ENCODE data around the gene PCDHA12.

DNA sequence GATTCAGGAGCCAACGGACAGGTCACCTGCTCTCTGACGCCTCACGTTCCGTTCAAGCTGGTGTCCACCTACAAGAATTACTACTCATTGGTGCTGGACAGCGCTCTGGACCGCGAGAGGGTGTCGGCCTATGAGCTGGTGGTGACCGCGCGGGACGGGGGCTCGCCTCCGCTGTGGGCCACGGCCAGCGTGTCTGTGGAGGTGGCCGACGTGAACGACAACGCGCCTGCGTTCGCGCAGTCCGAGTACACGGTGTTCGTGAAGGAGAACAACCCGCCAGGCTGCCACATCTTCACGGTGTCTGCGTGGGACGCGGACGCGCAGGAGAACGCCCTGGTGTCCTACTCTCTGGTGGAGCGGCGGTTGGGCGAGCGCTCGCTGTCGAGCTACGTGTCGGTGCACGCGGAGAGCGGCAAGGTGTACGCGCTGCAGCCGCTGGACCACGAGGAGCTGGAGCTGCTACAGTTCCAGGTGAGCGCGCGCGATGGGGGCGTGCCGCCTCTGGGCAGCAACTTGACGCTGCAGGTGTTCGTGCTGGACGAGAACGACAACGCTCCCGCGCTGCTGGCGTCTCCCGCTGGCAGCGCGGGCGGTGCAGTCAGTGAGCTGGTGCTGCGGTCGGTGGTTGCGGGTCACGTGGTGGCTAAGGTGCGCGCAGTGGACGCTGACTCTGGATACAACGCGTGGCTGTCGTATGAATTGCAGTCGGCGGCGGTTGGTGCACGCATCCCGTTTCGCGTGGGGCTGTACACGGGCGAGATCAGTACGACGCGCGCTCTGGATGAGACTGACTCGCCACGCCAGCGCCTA lies 17.7 kb upstream of the PCDHA12 start:
- TF ChIP-seq POLR2A (IDR thresholded peaks at IDR 0.05) (no peak), CTCF (IDR thresholded peaks at IDR 0.05) (no peak)
